GM08714 (cell line): ENCODE measurements around the gene PAIP2.
A peak's percentile ranks its signal among the peaks of the same experiment; 100 is the strongest.
"Not testable (repeated sequence)": the region's sequence is repeated elsewhere in the genome, so short reads cannot be mapped to it uniquely, and the experiment has no call there.

Experiments used
- H3K4me3 ChIP-seq: fragments of 200-500 bp; sonication (Bioruptor generic); 2 replicates; pipeline ENCODE4 v1.5.1; 2014; ENCODE audit warnings: mild to moderate bottlenecking, low read length, inconsistent platforms
- ZNF274 ChIP-seq: IDR thresholded peaks from 2 replicates; pipeline ENCODE4 v1.6.1; 2012; ENCODE audit warnings: mild to moderate bottlenecking, low read depth, low read length

PAIP2 gene

DNA sequence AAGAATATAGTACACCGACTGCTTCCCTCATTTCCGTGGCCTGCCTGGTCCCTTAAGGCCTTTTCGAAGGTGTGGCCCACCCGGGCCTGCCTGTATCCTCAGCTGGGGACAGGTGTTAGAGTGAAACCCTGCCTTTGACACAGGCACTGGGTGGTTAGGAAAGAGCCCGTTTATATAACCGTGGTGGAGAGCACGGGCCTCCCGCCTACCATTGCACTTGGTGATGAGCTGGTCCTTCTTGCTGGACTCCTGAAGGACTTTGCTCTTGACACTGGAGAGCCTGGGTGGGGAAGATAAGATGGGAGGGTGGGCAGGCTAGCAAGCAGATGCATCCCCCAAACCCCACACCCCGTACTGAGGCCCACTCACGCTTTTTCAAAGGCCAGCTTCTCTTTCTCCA, 59.9 kb downstream of the PAIP2 start:
- H3K4me3 ChIP-seq = no peak overlapping the region
- TF ChIP-seq ZNF274 = no peak

DNA sequence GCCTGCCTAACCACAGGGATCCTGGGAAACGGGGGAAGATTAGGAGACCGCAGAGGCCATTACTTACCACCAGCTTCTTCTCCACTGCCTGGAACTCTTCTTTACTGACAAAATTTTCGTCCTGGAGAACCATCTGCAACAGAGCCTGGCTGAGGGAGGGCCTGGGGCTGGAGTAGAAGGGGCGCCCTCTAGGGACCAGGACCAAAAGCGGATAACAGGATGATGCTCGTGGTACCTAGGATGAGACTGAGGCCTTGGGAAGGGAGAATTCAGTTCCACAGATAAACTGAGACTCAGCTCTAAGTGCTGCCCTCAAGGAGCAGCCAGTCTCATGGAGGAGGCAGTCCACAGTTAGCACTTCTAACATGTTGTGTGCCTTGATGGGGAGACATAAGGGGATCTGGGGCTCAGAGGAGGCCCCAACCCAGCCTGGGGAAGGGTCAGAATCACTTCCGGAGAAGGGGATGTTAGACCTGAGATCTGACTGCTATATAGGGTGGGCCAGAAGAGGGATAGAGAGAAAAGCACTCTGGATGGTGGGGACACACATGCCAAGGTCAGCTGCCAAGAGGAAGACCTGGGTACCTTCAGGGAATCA, 61.0 kb downstream of the PAIP2 start:
- no peak overlapping the region for H3K4me3 ChIP-seq
- TF ChIP-seq ZNF274 = no peak

DNA sequence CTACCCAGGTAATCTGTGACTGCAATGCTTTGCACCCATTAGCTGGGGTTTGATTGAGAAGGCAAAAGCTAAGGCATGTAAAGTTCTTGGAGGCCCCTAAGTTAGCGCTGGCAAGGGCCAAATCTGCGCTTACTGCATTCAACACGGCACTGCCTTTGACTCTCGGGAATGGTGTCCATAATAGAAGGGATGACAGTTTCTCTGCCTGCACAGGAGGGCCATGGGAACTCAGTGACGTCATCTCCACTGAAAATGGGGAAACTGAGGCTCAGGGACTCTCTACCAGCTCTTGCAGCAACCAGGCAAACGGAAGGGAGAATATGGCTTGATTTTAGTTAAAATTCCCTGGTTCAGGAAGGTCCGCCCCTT, 61.7 kb downstream of the PAIP2 start:
- H3K4me3 ChIP-seq = peak overlapping the region; percentile 76

DNA sequence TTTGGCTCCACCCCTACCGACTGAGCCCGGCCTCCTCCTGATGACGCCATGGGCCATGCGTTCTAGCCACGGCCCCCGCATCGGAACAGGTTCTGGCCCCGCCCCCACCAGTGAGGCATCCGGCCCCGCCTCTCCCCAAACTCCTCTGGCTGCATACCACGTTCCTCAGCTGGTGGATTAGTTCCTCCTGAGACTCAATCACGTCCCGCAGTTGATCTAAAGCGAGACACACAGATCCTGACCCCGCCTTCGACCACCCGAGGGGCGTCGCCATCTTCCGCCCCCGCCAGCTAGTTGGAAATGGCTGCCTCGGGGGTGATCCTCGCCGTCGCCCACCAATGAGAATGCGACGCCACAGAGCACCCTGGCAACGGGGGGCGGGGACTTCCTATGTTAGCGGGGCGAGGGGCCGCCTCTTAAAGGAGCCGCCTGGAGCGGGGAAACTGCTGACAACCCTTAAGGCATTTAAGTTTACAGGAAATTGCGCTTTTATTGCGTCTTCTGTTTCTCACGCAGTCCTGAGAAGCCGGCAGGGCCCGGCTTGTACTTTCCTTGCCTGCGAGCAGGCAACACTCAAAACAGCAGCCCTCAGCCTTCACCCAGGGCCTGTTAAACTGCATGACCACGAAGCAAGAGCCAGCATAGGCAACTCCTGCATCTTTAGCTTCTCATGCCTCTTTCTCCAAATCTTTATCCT, 62.3 kb downstream of the PAIP2 start, which contains the start of gene SPATA24:
Gene SPATA24 (minus strand): TSS at position 303 of the 697 bp plus-strand sequence. CDS start 29 bp downstream, at position 274.
- peak within 1 kb of the TSS; percentile 76 for H3K4me3 ChIP-seq
- TF ChIP-seq ZNF274 = no peak

More for the DNA sequence above, 61.7 kb downstream of the PAIP2 start:
- TF ChIP-seq ZNF274 = no peak

DNA sequence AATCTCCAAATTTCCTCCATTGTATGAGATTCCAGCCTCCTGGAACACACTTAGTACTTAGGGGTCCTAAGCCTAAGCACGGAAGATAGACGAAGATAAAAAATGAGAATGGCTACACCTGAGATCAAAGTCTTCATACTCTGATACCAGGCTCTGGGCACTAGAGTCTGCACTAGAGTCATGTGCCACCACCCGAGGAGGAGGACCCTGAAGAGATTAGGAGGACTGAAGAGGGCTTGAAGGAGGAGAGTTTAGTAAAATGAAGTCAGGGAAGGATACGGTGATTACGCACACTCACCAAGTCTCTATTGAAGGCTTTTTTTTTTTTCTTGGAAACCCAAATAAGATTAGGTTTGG, 62.8 kb downstream of the PAIP2 start:
- peak overlapping the region; percentile 24; the same call in 1 of the 2 replicates for H3K4me3 ChIP-seq
- TF ChIP-seq ZNF274 = no peak

DNA sequence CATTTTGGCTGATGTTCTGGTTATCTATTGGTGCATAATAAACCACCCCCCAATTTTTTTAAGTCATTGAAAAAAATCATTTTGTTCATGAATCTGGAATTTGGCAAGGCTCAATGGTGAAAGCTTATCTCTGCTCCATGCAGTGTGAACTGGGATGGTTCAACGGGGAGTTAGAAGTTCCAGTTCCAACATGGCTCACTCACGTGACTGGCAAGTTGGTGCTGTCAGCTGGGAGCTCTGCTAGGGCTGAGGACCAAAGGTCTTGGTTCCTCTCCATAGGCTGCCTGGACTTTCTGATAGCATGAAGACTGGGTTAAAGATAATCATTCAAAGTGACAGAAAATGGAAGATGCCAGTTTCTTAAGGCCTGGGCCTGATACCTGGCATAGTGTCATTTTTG, 65.3 kb downstream of the PAIP2 start:
- TF ChIP-seq ZNF274 = no peak
- no peak overlapping the region for H3K4me3 ChIP-seq

DNA sequence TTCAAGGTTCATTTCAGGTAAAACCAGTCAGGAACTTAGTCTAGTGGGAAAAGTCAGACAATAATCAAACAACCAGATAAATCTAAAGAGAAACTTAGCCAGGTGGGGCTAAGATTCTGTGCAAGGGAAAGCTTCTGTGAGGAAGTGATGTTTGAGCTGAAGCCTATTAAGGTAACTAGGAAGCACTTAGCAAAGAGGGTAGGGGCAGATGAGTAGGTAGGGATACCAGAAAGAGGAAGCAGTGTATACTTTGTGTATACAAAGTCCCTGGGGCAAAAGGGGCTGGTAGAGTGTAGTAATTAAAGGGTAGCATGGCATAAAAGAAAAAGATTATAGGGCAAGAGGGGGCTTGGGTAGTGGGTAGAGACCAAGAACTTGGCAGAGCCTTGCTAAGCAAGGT, 65.9 kb downstream of the PAIP2 start:
- H3K4me3 ChIP-seq = no peak overlapping the region
- TF ChIP-seq ZNF274 = no peak

DNA sequence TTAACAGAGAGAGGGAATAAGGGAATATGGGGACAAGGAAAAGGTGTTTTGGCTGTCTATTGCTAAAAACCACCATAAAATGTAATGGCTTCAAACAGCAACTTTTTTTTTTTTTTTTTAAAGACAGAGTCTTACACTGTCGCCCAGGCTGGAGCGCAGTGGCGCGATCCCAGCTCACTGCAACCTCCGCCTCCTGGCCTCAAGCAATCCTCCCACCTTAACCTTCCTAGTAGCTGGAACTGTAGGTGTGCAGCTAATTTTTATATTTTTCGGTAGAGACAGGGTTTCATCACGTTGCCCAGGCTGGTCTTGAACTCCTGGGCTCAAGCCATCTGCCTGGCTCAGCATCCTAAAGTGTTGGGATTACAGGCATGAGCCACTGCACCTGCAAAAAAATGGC, 66.5 kb downstream of the PAIP2 start:
- no peak for TF ChIP-seq ZNF274
- no peak overlapping the region for H3K4me3 ChIP-seq

DNA sequence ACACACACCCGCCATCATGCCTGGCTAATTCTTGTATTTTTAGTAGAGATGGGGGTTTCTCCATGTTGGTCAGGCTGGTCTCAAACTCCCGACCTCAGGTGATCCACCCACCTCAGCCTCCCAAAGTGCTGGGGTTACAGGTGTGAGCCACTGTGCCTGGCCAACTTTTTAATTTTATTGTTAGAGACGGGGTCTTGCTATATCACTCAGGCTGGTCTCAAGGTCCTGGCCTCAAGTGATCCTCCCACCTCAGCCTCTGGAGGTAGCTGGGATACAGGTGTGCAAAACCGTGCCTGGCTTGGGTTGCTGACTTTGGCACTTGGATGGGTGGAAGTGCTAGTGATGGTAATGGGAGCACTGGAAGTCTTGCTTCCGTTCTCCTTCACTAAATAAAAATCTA, 67.5 kb downstream of the PAIP2 start:
- not testable (repeated sequence) for H3K4me3 ChIP-seq

DNA sequence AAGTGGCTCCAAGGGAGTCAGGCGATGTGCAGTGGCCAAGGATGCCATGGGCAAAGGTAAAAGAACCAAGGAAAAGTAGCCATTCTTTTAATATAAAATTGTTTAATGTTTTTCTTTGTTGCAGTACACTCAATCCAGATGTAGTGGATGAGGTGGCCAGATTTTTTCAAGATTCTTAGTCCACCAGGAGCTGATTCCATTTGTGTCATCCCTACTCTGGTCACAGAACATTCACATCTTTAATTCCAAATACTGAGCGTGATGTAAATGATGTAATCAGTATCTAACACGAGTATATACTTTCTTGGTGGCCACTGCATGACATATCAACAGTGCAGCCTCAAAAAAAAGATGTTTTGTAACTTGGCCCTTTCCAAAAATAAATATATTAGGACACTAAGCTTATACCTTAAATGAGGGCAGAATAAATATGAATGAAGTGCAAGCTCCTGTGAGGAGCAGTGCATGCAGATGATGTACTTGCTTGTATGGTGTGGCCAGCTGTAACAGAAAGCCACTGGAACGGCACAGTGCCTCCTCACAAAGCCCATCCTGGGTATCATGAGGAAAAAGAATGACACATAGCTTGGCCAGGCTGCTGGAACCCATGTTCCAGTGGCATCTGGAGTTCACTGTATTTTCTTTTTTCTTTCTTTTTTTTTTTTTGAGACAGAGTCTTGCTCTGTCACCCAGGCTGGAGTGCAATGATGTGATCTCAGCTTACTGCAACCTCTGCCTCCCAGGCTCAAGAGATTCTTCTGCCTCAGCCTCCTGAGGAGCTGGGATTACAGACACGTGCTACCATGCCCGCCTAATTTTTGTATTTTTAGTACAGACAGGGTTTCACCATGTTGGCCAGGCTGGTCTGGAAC, 68.7 kb downstream of the PAIP2 start:
- no peak for TF ChIP-seq ZNF274
- no peak overlapping the region for H3K4me3 ChIP-seq

DNA sequence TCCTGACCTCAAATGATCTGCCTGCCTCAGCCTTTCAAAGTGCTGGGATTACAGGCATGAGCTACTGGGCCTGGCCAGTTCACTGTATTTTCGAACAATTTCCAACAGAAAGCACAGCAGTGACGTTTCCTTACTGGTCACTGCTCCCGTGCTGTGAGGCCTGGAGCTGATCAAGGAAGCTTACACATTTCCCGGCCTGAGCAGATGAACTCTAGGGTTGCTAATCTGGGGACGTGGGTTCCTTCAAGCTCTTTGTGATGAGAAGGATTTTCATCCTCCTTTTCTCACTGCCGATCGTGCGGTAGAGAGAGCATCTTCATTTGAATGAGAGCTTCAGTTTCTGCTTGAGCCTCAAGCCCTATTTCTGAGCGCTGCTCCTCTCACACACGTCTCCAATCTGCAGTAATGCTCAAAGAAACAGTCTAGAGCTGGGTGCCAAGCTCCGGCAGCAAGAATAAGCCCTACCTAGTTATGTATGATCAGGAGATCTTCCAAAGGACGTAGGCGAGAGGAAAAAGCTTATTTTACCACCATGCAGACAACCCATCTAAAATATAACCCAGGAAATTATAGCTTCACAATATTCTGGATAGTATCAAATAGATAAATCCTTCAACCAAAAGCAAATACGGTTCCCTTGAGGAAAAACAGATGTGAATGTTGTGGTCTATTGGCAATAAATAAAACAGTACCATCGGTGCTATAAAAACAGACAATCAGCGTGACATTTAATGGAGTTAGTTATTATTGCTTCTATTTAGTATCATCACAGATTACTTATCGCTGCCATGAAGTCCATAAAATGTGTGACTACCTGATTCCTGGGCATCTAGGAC, 69.6 kb downstream of the PAIP2 start:
- H3K4me3 ChIP-seq = no peak overlapping the region
- no peak for TF ChIP-seq ZNF274

DNA sequence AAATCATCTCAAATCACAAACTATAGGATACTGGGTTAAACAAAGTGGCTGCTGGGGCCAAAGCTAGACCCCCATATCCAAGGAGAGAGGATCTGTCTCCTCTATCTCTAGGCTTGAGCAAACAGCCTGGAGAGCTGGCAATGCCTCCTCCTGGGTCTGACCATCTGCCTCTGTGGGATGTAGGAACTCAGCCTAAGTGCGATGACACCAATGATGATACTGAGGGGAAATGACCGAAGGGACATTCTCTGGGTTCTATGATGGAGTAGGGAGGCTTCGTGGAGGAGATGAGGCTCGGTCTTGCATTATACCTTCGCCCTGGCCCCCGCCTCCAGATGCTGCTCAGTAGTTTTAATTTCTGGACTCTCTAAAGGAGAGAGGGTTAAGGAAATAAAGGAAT, 71.5 kb downstream of the PAIP2 start:
- no peak for TF ChIP-seq ZNF274
- H3K4me3 ChIP-seq = no peak overlapping the region

DNA sequence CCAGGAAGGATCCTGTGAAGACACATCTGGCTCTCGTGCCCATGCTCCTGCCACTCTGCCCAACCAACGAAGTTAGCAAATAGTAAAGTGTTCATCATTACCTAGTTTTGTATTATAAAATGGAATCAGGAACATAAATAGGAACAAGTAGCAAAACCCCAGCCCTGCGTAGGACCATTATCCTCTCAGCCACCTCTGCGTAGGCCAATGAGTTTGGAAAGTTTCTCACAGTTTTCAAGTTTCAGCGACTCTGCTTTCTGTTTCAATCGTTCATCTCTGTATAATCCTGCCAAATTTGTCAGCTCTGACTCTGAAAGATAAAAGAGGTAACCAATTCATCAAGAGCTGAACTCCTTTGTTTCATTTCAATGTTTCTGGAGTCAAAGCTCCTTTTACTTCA, 72.3 kb downstream of the PAIP2 start:
- TF ChIP-seq ZNF274 = no peak

DNA sequence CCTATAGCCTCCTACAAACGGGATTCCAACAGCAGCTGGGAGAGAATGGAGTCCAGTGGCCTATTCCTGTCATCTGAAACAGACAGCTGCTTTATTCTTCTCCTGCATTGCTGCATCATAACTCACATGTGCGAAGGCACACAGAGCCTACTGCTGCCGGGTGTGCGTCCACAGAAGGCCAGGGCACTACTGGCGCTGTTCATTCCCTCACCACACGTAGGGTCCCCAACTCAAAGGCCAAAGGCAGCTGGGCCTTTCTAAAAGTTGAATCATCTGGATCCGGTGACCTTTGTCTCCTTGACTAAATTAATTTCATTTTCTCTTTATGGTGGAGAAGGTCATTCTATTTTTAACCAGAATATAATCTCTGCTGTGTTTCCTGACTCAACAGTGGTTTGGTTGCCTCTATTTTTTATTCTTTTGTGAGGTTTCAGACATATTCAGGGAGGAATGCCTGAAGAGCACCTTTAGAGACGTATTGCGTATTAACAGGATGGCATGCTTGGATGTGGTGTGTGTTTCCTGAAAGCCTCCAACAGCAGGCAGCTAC, 73.0 kb downstream of the PAIP2 start:
- no peak overlapping the region for H3K4me3 ChIP-seq
- TF ChIP-seq ZNF274 = no peak

More for the DNA sequence above, 72.3 kb downstream of the PAIP2 start:
- H3K4me3 ChIP-seq = no peak overlapping the region; the same call in 1 of the 2 replicates
